IMR-90 (cell line): ENCODE results near the gene ZNF33B. TPM values are rescaled to one million over a fixed set of nuclear protein-coding genes. Genes with fewer than 3 reads are reported as not detected.
A peak's percentile ranks its signal among the peaks of the same experiment; 100 is the strongest.

ENCODE experiments used
- ATAC-seq: fragments of 200-7000 bp; cut with Tn5 transposase; 2 replicates; pipeline ENCODE4 v1.9.1; 2020; ENCODE audit warnings: low read depth, mild to moderate bottlenecking, moderate library complexity
- BruUV-seq: library from RNA; stranded (reverse); fragments of 400-500 nt; replicated peaks from 2 replicates; lab custom pipeline; 2021; lab: Mats Ljungman, UMichigan
- CTCF ChIA-PET: fragments of 300-600 bp; formaldehyde crosslinking; extraction: SDS; loops from one replicate; lab custom pipeline; 2021; ENCODE audit warnings: antibody characterized with exemption; lab: Yijun Ruan, JAX
- POLR2A ChIA-PET: fragments of 300-600 bp; sonication (Branson Sonifier 250); formaldehyde crosslinking; loops from one replicate; lab custom pipeline; 2022; ENCODE audit warnings: antibody characterized with exemption; ENCODE audit not compliant: unreplicated experiment; lab: Charles Lee
- DNase-seq: peaks from one replicate; pipeline ENCODE4 v3.0.0; 2013
- H2AFZ ChIP-seq: replicated peaks from 2 replicates; pipeline ENCODE3; 2013; ENCODE audit warnings: low read length, mild to moderate bottlenecking; ENCODE audit not compliant: poor library complexity
- H2AK5ac ChIP-seq: 2 replicates; pipeline ENCODE4 v1.6.1; 2013; ENCODE audit warnings: low read depth, low read length, inconsistent platforms
- H2AK9ac ChIP-seq: replicated peaks from 2 replicates; pipeline ENCODE3; 2013; ENCODE audit warnings: mild to moderate bottlenecking, low read depth, low read length, moderate library complexity; ENCODE audit not compliant: poor library complexity
- H2BK120ac ChIP-seq: 2 replicates; pipeline ENCODE4 v1.6.1; 2013; ENCODE audit warnings: low read depth, low read length, inconsistent platforms
- H2BK15ac ChIP-seq: 3 replicates; pipeline ENCODE4 v1.6.1; 2013; ENCODE audit warnings: low read depth, low read length, inconsistent platforms
- H2BK20ac ChIP-seq: 2 replicates; pipeline ENCODE4 v1.6.1; 2013; ENCODE audit warnings: low read depth, mild to moderate bottlenecking, inconsistent platforms, low read length, moderate library complexity
- H2BK5ac ChIP-seq: 2 replicates; pipeline ENCODE4 v1.6.1; 2013; ENCODE audit warnings: mild to moderate bottlenecking, low read depth, low read length, inconsistent platforms; ENCODE audit not compliant: poor library complexity, severe bottlenecking
- H3K14ac ChIP-seq: replicated peaks from 2 replicates; pipeline ENCODE4 v1.6.1; 2013; ENCODE audit warnings: low read depth, low read length, inconsistent platforms
- H3K18ac ChIP-seq: 2 replicates; pipeline ENCODE4 v1.6.1; 2013; ENCODE audit warnings: low read depth, low read length, control low read depth
- H3K23ac ChIP-seq: 2 replicates; pipeline ENCODE4 v1.6.1; 2013; ENCODE audit warnings: low read depth, low read length, inconsistent platforms
- H3K27ac ChIP-seq: 2 replicates; pipeline ENCODE4 v1.5.1; 2013; ENCODE audit warnings: mild to moderate bottlenecking, control low read depth, low read length; ENCODE audit not compliant: insufficient read depth
- H3K27me3 ChIP-seq: 2 replicates; pipeline ENCODE4 v1.6.1; 2013; ENCODE audit warnings: low read length; ENCODE audit not compliant: control insufficient read depth, insufficient read depth
- H3K36me3 ChIP-seq: 2 replicates; pipeline ENCODE4 v1.6.1; 2013; ENCODE audit warnings: low read length, mixed read lengths; ENCODE audit not compliant: control insufficient read depth, insufficient read depth
- H3K4ac ChIP-seq: 2 replicates; pipeline ENCODE4 v1.6.1; 2013; ENCODE audit warnings: low read depth, low read length, inconsistent platforms
- H3K4me1 ChIP-seq: 2 replicates; pipeline ENCODE4 v1.6.1; 2013; ENCODE audit warnings: low read length, mixed read lengths; ENCODE audit not compliant: control insufficient read depth, insufficient read depth
- H3K4me2 ChIP-seq: 2 replicates; pipeline ENCODE4 v1.6.1; 2013; ENCODE audit warnings: low read depth, mild to moderate bottlenecking, control low read depth, low read length, moderate library complexity
- H3K4me3 ChIP-seq: 2 replicates; pipeline ENCODE4 v1.5.1; 2013; ENCODE audit warnings: low read depth, mild to moderate bottlenecking, control low read depth, low read length, moderate library complexity; ENCODE audit not compliant: insufficient read depth
- H3K56ac ChIP-seq: 2 replicates; pipeline ENCODE4 v1.6.1; 2013; ENCODE audit warnings: low read length, inconsistent platforms; ENCODE audit not compliant: insufficient read depth; ENCODE audit errors: extremely low read depth
- H3K79me1 ChIP-seq, 2 experiments: 2 replicates each; pipeline ENCODE4 v1.6.1; 2013; ENCODE audit warnings: low read length in 2 of 2, inconsistent platforms in 1 of 2, low read depth in 1 of 2
- H3K9ac ChIP-seq: 2 replicates; pipeline ENCODE4 v1.6.1; 2013; ENCODE audit warnings: low read depth, low read length, control low read depth
- H3K9me1 ChIP-seq: 2 replicates; pipeline ENCODE4 v1.6.1; 2013; ENCODE audit warnings: low read length, inconsistent platforms; ENCODE audit not compliant: insufficient read depth
- H3K9me3 ChIP-seq: 2 replicates; pipeline ENCODE4 v1.6.1; 2013; ENCODE audit warnings: low read length; ENCODE audit not compliant: control insufficient read depth, insufficient read depth
- H4K20me1 ChIP-seq: 2 replicates; pipeline ENCODE4 v1.6.1; 2013; ENCODE audit warnings: low read length, inconsistent platforms; ENCODE audit not compliant: insufficient read depth
- H4K5ac ChIP-seq: 2 replicates; pipeline ENCODE4 v1.6.1; 2013; ENCODE audit warnings: mild to moderate bottlenecking, low read depth, low read length, control low read depth
- H4K8ac ChIP-seq, 2 experiments: 2 replicates each; pipeline ENCODE4 v1.6.1; 2013; ENCODE audit warnings: low read depth in 2 of 2, low read length in 2 of 2, control low read depth in 1 of 2, inconsistent platforms in 1 of 2
- H4K91ac ChIP-seq: 2 replicates; pipeline ENCODE4 v1.6.1; 2013; ENCODE audit warnings: low read depth, low read length, inconsistent platforms; ENCODE audit not compliant: insufficient read depth
- FOS ChIP-seq: fragments of 150-350 bp; IDR thresholded peaks from 2 replicates; pipeline ENCODE4 v1.6.1; 2016; ENCODE audit warnings: low read depth, low read length
- RAD21 ChIP-seq: IDR thresholded peaks from 2 replicates; pipeline ENCODE4 v1.6.1; 2012; ENCODE audit warnings: low read length, improper control_type of control experiment
- RFX5 ChIP-seq: IDR thresholded peaks from 2 replicates; pipeline ENCODE4 v1.8.0; 2012; ENCODE audit warnings: low read depth, mild to moderate bottlenecking, low read length, moderate library complexity
- SMC3 ChIP-seq: fragments of 150-350 bp; IDR thresholded peaks from 2 replicates; pipeline ENCODE4 v1.6.1; 2016; ENCODE audit warnings: low read depth, mild to moderate bottlenecking, antibody characterized with exemption, low read length, moderate library complexity
- WGBS, 2 experiments: methylation state at CpG; one replicate each; pipeline versions ENCODE4 v1.1.5 to v1.1.7; 2013; ENCODE audit warnings: missing lambda C conversion rate in 2 of 2; ENCODE audit not compliant: insufficient read length in 1 of 2; ENCODE audit errors: extremely low coverage in 2 of 2; 5-methylcytosine and 5-hydroxymethylcytosine counted together
- dilution Hi-C: fragments of 300-500 bp; cut with HindIII; formaldehyde crosslinking; loops from one replicate; pipeline ENCODE4 v1.14.3; 2018; ENCODE audit warnings: low sequenced_read_pairs; ENCODE audit not compliant: unreplicated experiment
- in situ Hi-C: fragments of 300-500 bp; cut with MboI; formaldehyde crosslinking; loops from 3 replicates; pipeline ENCODE4 v1.14.3; 2019; ENCODE audit warnings: low sequenced_read_pairs, inconsistent platforms, mixed read lengths
- intact Hi-C: fragments of 100-400 bp; cut with micrococcal nuclease; formaldehyde crosslinking; loops from 2 replicates; pipeline ENCODE4 v1.10.0; 2022
- polyA plus RNA-seq, 3 experiments: library from polyadenylated mRNA; depleted of rRNA; stranded (reverse); fragments of >200 nt; gene quantifications; 2 replicates each; pipeline ENCODE4 v1.2.3, GENCODE V29; 2012; ENCODE audit warnings: low replicate concordance in 1 of 3
- total RNA-seq: library from RNA; depleted of rRNA; stranded (reverse); fragments of >200 nt; gene quantifications from 2 replicates; pipeline ENCODE4 v1.2.3, GENCODE V29; 2012
- TF ChIP-seq, protein P1 (sequence below): fragments of 150-350 bp; IDR thresholded peaks from 2 replicates; pipeline ENCODE4 v1.6.1; 2017; ENCODE audit warnings: mild to moderate bottlenecking, antibody characterized with exemption, low read length, low read depth

ZNF33B gene
- total and polyA plus RNA-seq, 2 of the 4 experiments (the other 2 are of a cell fraction), result 2.1 to 4.5 TPM

DNA sequence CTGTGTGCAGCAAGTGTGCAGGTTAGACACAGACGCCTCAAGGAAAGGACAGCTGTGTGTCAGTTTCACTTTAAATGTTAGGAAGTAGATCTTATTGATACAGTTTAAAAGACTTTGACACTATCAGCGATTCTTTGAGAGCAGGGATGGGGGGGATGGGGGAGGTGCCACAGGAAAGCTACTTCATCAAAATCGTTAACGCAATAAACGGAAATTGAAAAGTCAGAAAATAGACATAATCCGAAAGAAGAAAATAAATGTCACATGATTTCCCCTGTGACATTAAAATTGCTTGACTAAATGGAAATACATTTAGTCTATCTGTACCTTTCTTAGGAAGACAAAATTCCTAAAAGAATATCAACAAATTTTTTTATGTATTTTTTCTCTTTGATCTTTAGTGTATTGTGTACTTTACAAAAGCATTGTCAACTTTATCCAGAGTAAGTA, 476 bp upstream of the ZNF33B start:
- H4K91ac ChIP-seq, result peak overlapping the region; percentile 54
- H3K56ac ChIP-seq, result peak overlapping the region; percentile 13; the same call in 1 of the 2 replicates
- peak overlapping the region; percentile 82 for H3K14ac ChIP-seq
- H3K9me3 ChIP-seq, result no peaks in the 10 kb centered on the region
- no peak overlapping the region for H3K23ac ChIP-seq
- peaks cover 0 to 12% of the 10 kb centered on the region in 2 experiments; a peak in 2 of 4 replicates for H3K79me1 ChIP-seq
- peak overlapping the region; percentile 87 for H3K9ac ChIP-seq
- H2BK120ac ChIP-seq, result peak overlapping the region; percentile 43; the same call in 1 of the 2 replicates
- no peaks in the 10 kb centered on the region for H3K27me3 ChIP-seq
- peak overlapping the region; percentile 6 for H3K18ac ChIP-seq
- peak overlapping the region; percentile 79 for H3K27ac ChIP-seq
- no peaks in the 10 kb centered on the region for H3K9me1 ChIP-seq
- peak overlapping the region; percentile 77 for H3K4me2 ChIP-seq
- no CpG with 5 or more reads among the region's 6 CpGs for WGBS, 2 experiments
- POLR2A ChIA-PET, result no interaction called here
- peak overlapping the region; percentile 97 for H2AFZ ChIP-seq
- no TSS peak for BruUV-seq
- peak overlapping the region; percentile 82 for H4K5ac ChIP-seq
- peaks cover 1% of the 10 kb centered on the region; the same call in 1 of the 2 replicates for H3K4me1 ChIP-seq
- intact Hi-C loops, result loop anchor here (2.0 to 10.0 kb wide), 2 partner anchors 86 to 146 kb away; partner anchors contain the start of gene BMS1
- H2BK15ac ChIP-seq, result no peak overlapping the region
- no peak for TF ChIP-seq FOS
- TF ChIP-seq SMC3, result no peak
- TF ChIP-seq, protein P1, sequence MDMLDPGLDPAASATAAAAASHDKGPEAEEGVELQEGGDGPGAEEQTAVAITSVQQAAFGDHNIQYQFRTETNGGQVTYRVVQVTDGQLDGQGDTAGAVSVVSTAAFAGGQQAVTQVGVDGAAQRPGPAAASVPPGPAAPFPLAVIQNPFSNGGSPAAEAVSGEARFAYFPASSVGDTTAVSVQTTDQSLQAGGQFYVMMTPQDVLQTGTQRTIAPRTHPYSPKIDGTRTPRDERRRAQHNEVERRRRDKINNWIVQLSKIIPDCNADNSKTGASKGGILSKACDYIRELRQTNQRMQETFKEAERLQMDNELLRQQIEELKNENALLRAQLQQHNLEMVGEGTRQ, result no peak
- no peak for TF ChIP-seq RAD21
- no peak for TF ChIP-seq RFX5
- DNase-seq, result no peak
- H3K4me3 ChIP-seq, result peak overlapping the region; percentile 92
- peak overlapping the region; percentile 87 to 99 for H4K8ac ChIP-seq
- CTCF ChIA-PET, result no interaction called here
- H2AK9ac ChIP-seq, result peak overlapping the region; percentile 93
- H3K4ac ChIP-seq, result peak overlapping the region; percentile 90
- no peak overlapping the region for H2BK20ac ChIP-seq
- H2BK5ac ChIP-seq, result peak overlapping the region; percentile 31
- in situ Hi-C loops, result no loop called here
- H4K20me1 ChIP-seq, result no peaks in the 10 kb centered on the region
- 0 out of 2 replicates have a peak overlapping the region, but pooled peaks have one; percentile 17 for H2AK5ac ChIP-seq
- no peaks in the 10 kb centered on the region for H3K36me3 ChIP-seq
- dilution Hi-C loops, result no loop called here
- no peak for ATAC-seq
